WTC11 (cell line): ENCODE data around the gene PARD6A. TPM values are rescaled to one million over a fixed set of nuclear protein-coding genes. Genes with fewer than 3 reads are reported as not detected.
A peak's percentile ranks its signal among the peaks of the same experiment; 100 is the strongest.

ENCODE experiments used
- ATAC-seq: fragments of 200-7000 bp; cut with Tn5 transposase; 2 replicates; pipeline ENCODE4 v1.10.0; 2021; ENCODE audit warnings: mild to moderate bottlenecking, moderate library complexity
- CTCF ChIA-PET: fragments of 300-600 bp; sonication (Branson Sonifier 250); formaldehyde crosslinking; loops from one replicate; lab custom pipeline; 2021; ENCODE audit warnings: antibody characterized with exemption; lab: Charles Lee
- POLR2A ChIA-PET: fragments of 350-600 bp; sonication (Branson Sonifier 250); formaldehyde crosslinking; loops from one replicate; lab custom pipeline; 2021; ENCODE audit warnings: antibody characterized with exemption; lab: Charles Lee
- DNase-seq: peaks from one replicate; pipeline ENCODE4 v3.0.0; 2021; ENCODE audit warnings: low spot score
- H3K27ac Mint-ChIP-seq: 2 replicates; pipeline ENCODE4 v1.8.0; 2021; ENCODE audit warnings: mixed read lengths
- H3K27me3 Mint-ChIP-seq: 2 replicates; pipeline ENCODE4 v1.8.0; 2021; ENCODE audit warnings: low read depth, mild to moderate bottlenecking, moderate library complexity, mixed read lengths
- H3K36me3 Mint-ChIP-seq: 2 replicates; pipeline ENCODE4 v1.8.0; 2021; ENCODE audit warnings: mixed read lengths
- H3K4me1 Mint-ChIP-seq: 2 replicates; pipeline ENCODE4 v1.8.0; 2022; ENCODE audit warnings: mixed read lengths
- H3K4me3 Mint-ChIP-seq: 2 replicates; pipeline ENCODE4 v1.8.0; 2021; ENCODE audit warnings: mild to moderate bottlenecking, moderate library complexity, mixed read lengths
- H3K9me3 Mint-ChIP-seq: 2 replicates; pipeline ENCODE4 v1.8.0; 2021; ENCODE audit warnings: mixed read lengths
- EMX1 ChIP-seq: fragments of 250-450 bp; sonication (Bioruptor Pico); IDR thresholded peaks from 2 replicates; pipeline ENCODE4 v1.8.0; 2021; ENCODE audit warnings: mild to moderate bottlenecking
- FOXK1 ChIP-seq: sonication (generic); formaldehyde crosslinking; IDR thresholded peaks from 2 replicates; pipeline ENCODE4 v1.8.0; 2022; ENCODE audit warnings: mild to moderate bottlenecking, moderate library complexity, missing genetic modification reagents
- FOXP1 ChIP-seq: sonication (generic); formaldehyde crosslinking; IDR thresholded peaks from 2 replicates; pipeline ENCODE4 v1.8.0; 2022; ENCODE audit warnings: missing genetic modification reagents, mild to moderate bottlenecking, moderate library complexity, borderline replicate concordance
- GRHL2 ChIP-seq: fragments of 250-450 bp; sonication (Bioruptor Pico); IDR thresholded peaks from 2 replicates; pipeline ENCODE4 v1.8.0; 2022; ENCODE audit warnings: mild to moderate bottlenecking, moderate library complexity; ENCODE audit not compliant: insufficient replicate concordance, severe bottlenecking
- JUN ChIP-seq: sonication (generic); formaldehyde crosslinking; IDR thresholded peaks from 2 replicates; pipeline ENCODE4 v1.8.0; 2023; ENCODE audit warnings: mild to moderate bottlenecking, missing genetic modification reagents
- NR2C2 ChIP-seq: sonication (generic); formaldehyde crosslinking; IDR thresholded peaks from 2 replicates; pipeline ENCODE4 v1.8.0; 2022; ENCODE audit warnings: mild to moderate bottlenecking, missing genetic modification reagents
- NR3C1 ChIP-seq: sonication (generic); formaldehyde crosslinking; conservative IDR thresholded peaks from 2 replicates; pipeline ENCODE4 v1.8.1; 2023; ENCODE audit warnings: low read depth, mild to moderate bottlenecking, missing genetic modification reagents
- TEAD1 ChIP-seq: sonication (generic); formaldehyde crosslinking; IDR thresholded peaks from 2 replicates; pipeline ENCODE4 v1.8.0; 2022; ENCODE audit warnings: mild to moderate bottlenecking, missing genetic modification reagents
- TP53 ChIP-seq: sonication (generic); formaldehyde crosslinking; IDR thresholded peaks from 2 replicates; pipeline ENCODE4 v1.8.1; 2023; ENCODE audit warnings: mild to moderate bottlenecking, missing genetic modification reagents
- ZBTB21 ChIP-seq: sonication (generic); formaldehyde crosslinking; IDR thresholded peaks from 2 replicates; pipeline ENCODE4 v1.8.1; 2023; ENCODE audit warnings: mild to moderate bottlenecking, missing genetic modification reagents, borderline replicate concordance
- ZNF219 ChIP-seq: sonication (generic); formaldehyde crosslinking; IDR thresholded peaks from 2 replicates; pipeline ENCODE4 v1.8.0; 2023; ENCODE audit warnings: missing genetic modification reagents, mild to moderate bottlenecking, borderline replicate concordance
- ZNF416 ChIP-seq: fragments of 250-450 bp; sonication (Bioruptor Pico); IDR thresholded peaks from 2 replicates; pipeline ENCODE4 v1.9.0; 2021; ENCODE audit warnings: mild to moderate bottlenecking, inconsistent platforms
- ZNF671 ChIP-seq: fragments of 250-450 bp; sonication (Bioruptor Pico); IDR thresholded peaks from 2 replicates; pipeline ENCODE4 v1.8.0; 2021; ENCODE audit warnings: mild to moderate bottlenecking
- total RNA-seq: library from RNA; stranded (reverse); gene quantifications from 3 replicates; pipeline ENCODE4 v1.2.3, GENCODE V29; 2021
- TF ChIP-seq, protein P1 (sequence below): fragments of 250-450 bp; sonication (Bioruptor Pico); IDR thresholded peaks from 2 replicates; pipeline ENCODE4 v1.9.0; 2021; ENCODE audit warnings: mild to moderate bottlenecking
- TF ChIP-seq, protein P2 (sequence below): sonication (generic); formaldehyde crosslinking; IDR thresholded peaks from 2 replicates; pipeline ENCODE4 v1.8.0; 2022; ENCODE audit warnings: missing genetic modification reagents
- TF ChIP-seq, protein P3 (sequence below): sonication (generic); formaldehyde crosslinking; IDR thresholded peaks from 2 replicates; pipeline ENCODE4 v1.8.1; 2023; ENCODE audit warnings: mild to moderate bottlenecking, missing genetic modification reagents, moderate library complexity

Gene PARD6A
- total RNA-seq, 1 experiment from 2014 or later, result 17.1 TPM

DNA sequence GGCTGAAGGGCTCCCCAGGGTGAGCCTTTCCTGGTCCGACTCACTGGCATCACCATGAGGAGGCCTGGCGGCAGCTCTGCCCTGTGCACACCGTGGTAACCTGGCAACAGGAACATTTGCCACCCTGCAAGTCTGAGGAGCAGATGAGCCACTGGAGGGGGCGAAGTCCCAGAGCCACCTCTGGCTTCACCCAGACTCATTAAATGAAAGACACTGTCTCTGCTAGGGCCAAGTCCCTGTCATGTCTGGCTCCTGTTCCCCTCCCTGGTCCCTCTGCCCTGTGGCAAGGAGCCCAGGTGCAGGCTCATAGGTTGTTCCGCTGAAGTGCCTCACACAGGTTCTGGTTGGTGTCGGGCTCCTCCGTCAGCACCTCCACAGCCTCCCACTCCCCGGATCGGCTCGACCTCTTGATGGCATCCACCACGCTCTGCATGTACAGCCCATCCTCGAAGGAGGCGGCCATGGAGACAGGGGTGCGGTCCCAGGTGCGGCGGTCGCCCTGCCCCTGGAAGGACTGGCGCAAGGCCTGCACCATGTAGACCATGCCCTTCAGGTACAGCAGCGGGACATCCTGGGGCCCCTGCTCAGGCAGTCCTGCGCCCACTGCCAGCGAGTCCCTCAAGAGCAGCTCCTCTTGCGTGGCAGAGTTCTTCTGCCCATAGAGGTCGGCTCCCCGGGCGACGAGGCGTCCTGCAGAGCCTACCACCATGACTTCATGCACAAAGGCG, 14.3 kb downstream of the PARD6A start:
- H3K27me3 Mint-ChIP-seq, result no peaks in the 10 kb centered on the region
- no peak for DNase-seq
- no peak for TF ChIP-seq NR2C2 (CRISPR knock-in tag)
- TF ChIP-seq ZBTB21 (CRISPR knock-in tag), result no peak
- TF ChIP-seq, protein P1, sequence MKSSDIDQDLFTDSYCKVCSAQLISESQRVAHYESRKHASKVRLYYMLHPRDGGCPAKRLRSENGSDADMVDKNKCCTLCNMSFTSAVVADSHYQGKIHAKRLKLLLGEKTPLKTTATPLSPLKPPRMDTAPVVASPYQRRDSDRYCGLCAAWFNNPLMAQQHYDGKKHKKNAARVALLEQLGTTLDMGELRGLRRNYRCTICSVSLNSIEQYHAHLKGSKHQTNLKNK, result no peak
- TF ChIP-seq, protein P2, sequence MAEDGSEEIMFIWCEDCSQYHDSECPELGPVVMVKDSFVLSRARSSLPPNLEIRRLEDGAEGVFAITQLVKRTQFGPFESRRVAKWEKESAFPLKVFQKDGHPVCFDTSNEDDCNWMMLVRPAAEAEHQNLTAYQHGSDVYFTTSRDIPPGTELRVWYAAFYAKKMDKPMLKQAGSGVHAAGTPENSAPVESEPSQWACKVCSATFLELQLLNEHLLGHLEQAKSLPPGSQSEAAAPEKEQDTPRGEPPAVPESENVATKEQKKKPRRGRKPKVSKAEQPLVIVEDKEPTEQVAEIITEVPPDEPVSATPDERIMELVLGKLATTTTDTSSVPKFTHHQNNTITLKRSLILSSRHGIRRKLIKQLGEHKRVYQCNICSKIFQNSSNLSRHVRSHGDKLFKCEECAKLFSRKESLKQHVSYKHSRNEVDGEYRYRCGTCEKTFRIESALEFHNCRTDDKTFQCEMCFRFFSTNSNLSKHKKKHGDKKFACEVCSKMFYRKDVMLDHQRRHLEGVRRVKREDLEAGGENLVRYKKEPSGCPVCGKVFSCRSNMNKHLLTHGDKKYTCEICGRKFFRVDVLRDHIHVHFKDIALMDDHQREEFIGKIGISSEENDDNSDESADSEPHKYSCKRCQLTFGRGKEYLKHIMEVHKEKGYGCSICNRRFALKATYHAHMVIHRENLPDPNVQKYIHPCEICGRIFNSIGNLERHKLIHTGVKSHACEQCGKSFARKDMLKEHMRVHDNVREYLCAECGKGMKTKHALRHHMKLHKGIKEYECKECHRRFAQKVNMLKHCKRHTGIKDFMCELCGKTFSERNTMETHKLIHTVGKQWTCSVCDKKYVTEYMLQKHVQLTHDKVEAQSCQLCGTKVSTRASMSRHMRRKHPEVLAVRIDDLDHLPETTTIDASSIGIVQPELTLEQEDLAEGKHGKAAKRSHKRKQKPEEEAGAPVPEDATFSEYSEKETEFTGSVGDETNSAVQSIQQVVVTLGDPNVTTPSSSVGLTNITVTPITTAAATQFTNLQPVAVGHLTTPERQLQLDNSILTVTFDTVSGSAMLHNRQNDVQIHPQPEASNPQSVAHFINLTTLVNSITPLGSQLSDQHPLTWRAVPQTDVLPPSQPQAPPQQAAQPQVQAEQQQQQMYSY, result no peak
- no peak for TF ChIP-seq TP53 (CRISPR knock-in tag)
- TF ChIP-seq TEAD1 (CRISPR knock-in tag), result no peak
- no peaks in the 10 kb centered on the region; the same call in 1 of the 2 replicates for H3K4me1 Mint-ChIP-seq
- no peak overlapping the region for H3K4me3 Mint-ChIP-seq
- ChIA-PET POLR2A (no interaction called here), CTCF (interaction anchor here (1.2 kb wide), 1 partner anchor 154 kb away, joined by 3 read pairs; no protein-coding TSS in a partner anchor)
- H3K9me3 Mint-ChIP-seq, result no peaks in the 10 kb centered on the region
- H3K36me3 Mint-ChIP-seq, result no peaks in the 10 kb centered on the region
- ATAC-seq, result no peak
- peak overlapping the region; percentile 56 for H3K27ac Mint-ChIP-seq

DNA sequence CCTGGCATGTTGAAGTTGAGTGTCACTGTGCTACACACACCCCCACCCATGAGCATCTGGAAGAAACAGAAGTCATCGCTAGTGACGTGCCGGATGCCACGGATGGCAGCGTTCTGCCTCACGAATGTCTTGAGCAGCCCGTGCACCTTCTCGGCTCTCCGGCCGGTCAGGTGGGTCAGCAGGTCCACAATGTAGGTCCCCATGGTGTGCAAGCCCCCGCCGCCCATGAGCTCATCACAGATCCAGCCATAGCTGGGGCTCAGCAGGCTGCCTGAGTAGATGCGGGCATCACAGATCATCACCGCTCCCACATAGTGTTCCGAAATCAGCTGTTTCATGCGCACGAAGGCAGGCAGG, 14.8 kb downstream of the PARD6A start:
- ATAC-seq (no peak), DNase-seq (no peak)
- no peaks in the 10 kb centered on the region; the same call in 1 of the 2 replicates for H3K4me1 Mint-ChIP-seq
- no peak overlapping the region for H3K27ac Mint-ChIP-seq
- TF ChIP-seq NR2C2 (CRISPR knock-in tag) (no peak), GRHL2 (no peak)
- TF ChIP-seq, protein P2, result no peak
- ChIA-PET CTCF (interaction anchor here (1.2 to 1.6 kb wide), 2 partner anchors 12 to 154 kb away, joined by 3 to 5 read pairs; no protein-coding TSS in a partner anchor), POLR2A (no interaction called here)
- H3K36me3 Mint-ChIP-seq, result no peaks in the 10 kb centered on the region
- H3K27me3 Mint-ChIP-seq, result no peaks in the 10 kb centered on the region
- H3K9me3 Mint-ChIP-seq, result no peaks in the 10 kb centered on the region
- H3K4me3 Mint-ChIP-seq, result no peak overlapping the region

DNA sequence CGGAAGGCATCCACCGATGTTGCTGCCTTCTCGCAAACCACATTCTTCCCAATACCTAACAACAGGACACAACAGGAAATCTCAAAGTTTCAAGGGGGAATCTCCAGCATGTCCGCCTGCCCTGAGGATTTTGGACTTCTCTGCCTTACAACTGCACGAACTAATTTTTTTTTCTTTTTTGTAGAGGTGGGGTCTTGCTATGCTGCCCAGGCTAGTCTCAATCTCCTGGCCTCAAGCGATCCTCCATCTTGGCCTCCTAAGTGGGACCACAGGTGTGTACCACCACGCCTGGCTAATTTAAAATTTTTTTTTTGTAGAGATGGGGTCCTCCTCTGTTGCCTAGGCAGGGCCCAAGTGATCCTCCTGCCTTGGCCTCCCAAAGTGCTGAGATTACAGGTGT, 15.2 kb downstream of the PARD6A start:
- ChIA-PET POLR2A (interaction anchor here (0.6 kb wide), 1 partner anchor 19 kb away, joined by 4 read pairs; no protein-coding TSS in a partner anchor), CTCF (interaction anchor here (1.2 to 1.6 kb wide), 2 partner anchors 13 to 155 kb away, joined by 3 to 5 read pairs; no protein-coding TSS in a partner anchor)
- ATAC-seq (no peak), DNase-seq (no peak)
- Mint-ChIP-seq H3K4me3 (no peak overlapping the region), H3K36me3 (no peaks in the 10 kb centered on the region), H3K27me3 (no peaks in the 10 kb centered on the region), H3K27ac (no peak overlapping the region), H3K4me1 (no peaks in the 10 kb centered on the region; the same call in 1 of the 2 replicates), H3K9me3 (no peaks in the 10 kb centered on the region)
- TF ChIP-seq NR3C1 (CRISPR knock-in tag), result no peak
- no peak for TF ChIP-seq ZNF219 (CRISPR knock-in tag)
- TF ChIP-seq, protein P2, result no peak
- TF ChIP-seq FOXK1 (CRISPR knock-in tag), result no peak
- no peak for TF ChIP-seq ZNF671 (CRISPR knock-in tag)
- TF ChIP-seq EMX1 (CRISPR knock-in tag), result no peak
- no peak for TF ChIP-seq FOXP1 (CRISPR knock-in tag)
- TF ChIP-seq NR2C2 (CRISPR knock-in tag), result no peak
- TF ChIP-seq JUN (CRISPR knock-in tag), result no peak
- TF ChIP-seq, protein P3, sequence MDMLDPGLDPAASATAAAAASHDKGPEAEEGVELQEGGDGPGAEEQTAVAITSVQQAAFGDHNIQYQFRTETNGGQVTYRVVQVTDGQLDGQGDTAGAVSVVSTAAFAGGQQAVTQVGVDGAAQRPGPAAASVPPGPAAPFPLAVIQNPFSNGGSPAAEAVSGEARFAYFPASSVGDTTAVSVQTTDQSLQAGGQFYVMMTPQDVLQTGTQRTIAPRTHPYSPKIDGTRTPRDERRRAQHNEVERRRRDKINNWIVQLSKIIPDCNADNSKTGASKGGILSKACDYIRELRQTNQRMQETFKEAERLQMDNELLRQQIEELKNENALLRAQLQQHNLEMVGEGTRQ (CRISPR knock-in tag), result no peak
- TF ChIP-seq ZNF416 (CRISPR knock-in tag), result no peak
